WI38 (cell line): Measurements from ENCODE around the gene NFATC4.

Experiments used
- H3K4me3 ChIP-seq: 2 replicates; pipeline ENCODE4 v1.5.1; 2011; ENCODE audit warnings: low read depth, mild to moderate bottlenecking, control low read depth, low read length
- TF ChIP-seq, protein P1 (sequence below): IDR thresholded peaks from 2 replicates; pipeline ENCODE4 v1.5.1; 2012; ENCODE audit warnings: low read depth, mild to moderate bottlenecking, control low read depth, low read length

Gene NFATC4

DNA sequence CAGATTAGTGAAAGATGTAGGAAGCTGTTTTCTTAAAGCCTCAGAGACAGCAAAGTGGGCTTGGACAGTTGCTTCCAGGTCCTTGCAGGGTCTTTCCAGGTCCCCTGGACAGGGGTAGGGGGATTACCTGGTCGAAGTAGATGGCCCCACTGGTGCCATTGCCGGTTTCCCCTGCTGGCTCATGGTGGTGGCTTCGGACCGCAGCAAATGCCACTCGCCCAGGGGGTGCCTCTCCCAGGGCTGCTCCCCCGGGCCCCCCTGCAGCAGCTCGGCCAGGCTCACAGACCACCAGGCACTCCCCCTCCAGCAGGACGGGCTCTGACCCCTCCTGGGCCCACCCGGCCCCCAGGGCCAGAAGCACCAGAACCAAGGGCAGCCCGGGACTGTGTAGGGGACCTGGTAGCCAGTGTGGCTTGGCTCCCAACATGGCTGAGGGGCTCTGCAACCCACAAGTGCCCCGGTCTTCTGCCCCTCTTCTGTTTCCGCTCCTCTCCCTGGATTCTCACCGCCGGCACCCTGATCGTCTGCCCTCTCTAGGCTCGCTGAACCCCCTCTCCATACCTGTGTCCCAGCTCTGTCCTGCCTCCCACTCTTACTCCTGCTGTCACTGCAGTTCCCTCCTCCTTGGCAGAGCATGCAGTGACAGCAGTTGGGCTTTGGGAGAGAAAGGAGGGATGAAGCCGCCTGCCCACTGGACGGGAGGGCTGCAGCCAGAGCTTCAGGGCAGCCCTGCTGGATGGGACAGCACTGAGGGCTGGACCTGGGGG lies 60.8 kb downstream of the NFATC4 start:
- peak overlapping the region; percentile 73 for H3K4me3 ChIP-seq
- TF ChIP-seq, protein P1, sequence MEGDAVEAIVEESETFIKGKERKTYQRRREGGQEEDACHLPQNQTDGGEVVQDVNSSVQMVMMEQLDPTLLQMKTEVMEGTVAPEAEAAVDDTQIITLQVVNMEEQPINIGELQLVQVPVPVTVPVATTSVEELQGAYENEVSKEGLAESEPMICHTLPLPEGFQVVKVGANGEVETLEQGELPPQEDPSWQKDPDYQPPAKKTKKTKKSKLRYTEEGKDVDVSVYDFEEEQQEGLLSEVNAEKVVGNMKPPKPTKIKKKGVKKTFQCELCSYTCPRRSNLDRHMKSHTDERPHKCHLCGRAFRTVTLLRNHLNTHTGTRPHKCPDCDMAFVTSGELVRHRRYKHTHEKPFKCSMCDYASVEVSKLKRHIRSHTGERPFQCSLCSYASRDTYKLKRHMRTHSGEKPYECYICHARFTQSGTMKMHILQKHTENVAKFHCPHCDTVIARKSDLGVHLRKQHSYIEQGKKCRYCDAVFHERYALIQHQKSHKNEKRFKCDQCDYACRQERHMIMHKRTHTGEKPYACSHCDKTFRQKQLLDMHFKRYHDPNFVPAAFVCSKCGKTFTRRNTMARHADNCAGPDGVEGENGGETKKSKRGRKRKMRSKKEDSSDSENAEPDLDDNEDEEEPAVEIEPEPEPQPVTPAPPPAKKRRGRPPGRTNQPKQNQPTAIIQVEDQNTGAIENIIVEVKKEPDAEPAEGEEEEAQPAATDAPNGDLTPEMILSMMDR, result no peak
